HEK293 (cell line): ENCODE measurements around the gene GREM1.

Source experiments
- CTCF ChIA-PET: fragments of 350-600 bp; formaldehyde crosslinking; extraction: SDS; loops from one replicate; lab custom pipeline; 2021; ENCODE audit warnings: antibody characterized with exemption; lab: Yijun Ruan, JAX
- POLR2A ChIA-PET: fragments of 300-600 bp; formaldehyde crosslinking; extraction: SDS; loops from one replicate; lab custom pipeline; 2020; ENCODE audit warnings: antibody characterized with exemption, inconsistent platforms; lab: Yijun Ruan, JAX
- H3K27ac ChIP-seq: fragments of 200-500 bp; sonication (Bioruptor generic); 2 replicates; pipeline ENCODE4 v1.5.1; 2014; ENCODE audit warnings: low read depth, low read length, control low read depth, inconsistent platforms; ENCODE audit errors: extremely low read depth
- H3K36me3 ChIP-seq, 2 experiments: fragments of 200-500 bp in 1 of 2; sonication (Bioruptor generic) in 1 of 2; 1 replicate in 1 of 2; 2 replicates in 1 of 2; pipeline ENCODE4 v1.5.1; 2014 to 2017; ENCODE audit warnings: inconsistent platforms in 2 of 2, low read length in 2 of 2; ENCODE audit not compliant: control insufficient read depth in 2 of 2, insufficient read depth in 1 of 2
- H3K4me1 ChIP-seq: fragments of 200-500 bp; sonication (Bioruptor generic); 2 replicates; pipeline ENCODE4 v1.5.1; 2014; ENCODE audit warnings: mild to moderate bottlenecking, low read length, inconsistent platforms; ENCODE audit not compliant: control insufficient read depth, insufficient read depth
- H3K4me3 ChIP-seq: 2 replicates; pipeline ENCODE4 v1.5.1; 2011; ENCODE audit warnings: low read depth, mild to moderate bottlenecking, control low read depth, low read length, moderate library complexity
- H3K9me3 ChIP-seq: fragments of 200-500 bp; sonication (Bioruptor generic); 2 replicates; pipeline ENCODE4 v1.5.1; 2014; ENCODE audit warnings: low read depth, low read length, inconsistent platforms; ENCODE audit not compliant: control insufficient read depth, insufficient read depth
- EGR2 ChIP-seq: fragments of 450-650 bp; formaldehyde crosslinking; IDR thresholded peaks from 2 replicates; pipeline ENCODE4 v1.5.1; 2016; ENCODE audit warnings: low read depth, missing biosample characterization, missing genetic modification characterization
- GLI4 ChIP-seq: fragments of 450-650 bp; formaldehyde crosslinking; IDR thresholded peaks from 2 replicates; pipeline ENCODE4 v1.5.1; 2016; ENCODE audit warnings: missing biosample characterization, missing genetic modification characterization
- HOXA7 ChIP-seq: sonication (generic); formaldehyde crosslinking; IDR thresholded peaks from 2 replicates; pipeline ENCODE4 v1.8.1; 2022; ENCODE audit warnings: missing genetic modification reagents, borderline replicate concordance
- KLF7 ChIP-seq: fragments of 450-650 bp; formaldehyde crosslinking; IDR thresholded peaks from 2 replicates; pipeline ENCODE4 v1.5.1; 2016; ENCODE audit warnings: missing biosample characterization, missing genetic modification characterization, borderline replicate concordance
- OVOL3 ChIP-seq: fragments of 450-650 bp; formaldehyde crosslinking; IDR thresholded peaks from 2 replicates; pipeline ENCODE4 v1.5.1; 2016; ENCODE audit warnings: missing biosample characterization, missing genetic modification characterization
- PATZ1 ChIP-seq: fragments of 450-650 bp; formaldehyde crosslinking; IDR thresholded peaks from 2 replicates; pipeline ENCODE4 v1.5.1; 2016; ENCODE audit warnings: missing biosample characterization, missing genetic modification characterization
- YY1 ChIP-seq: fragments of 450-650 bp; formaldehyde crosslinking; IDR thresholded peaks from 2 replicates; pipeline ENCODE4 v1.5.1; 2018; ENCODE audit warnings: missing biosample characterization, missing genetic modification characterization
- ZNF175 ChIP-seq: fragments of 450-650 bp; formaldehyde crosslinking; IDR thresholded peaks from 2 replicates; pipeline ENCODE4 v1.5.1; 2016; ENCODE audit warnings: missing biosample characterization, missing genetic modification characterization
- ZNF214 ChIP-seq: fragments of 450-650 bp; formaldehyde crosslinking; IDR thresholded peaks from 2 replicates; pipeline ENCODE4 v1.5.1; 2017; ENCODE audit warnings: missing biosample characterization, mild to moderate bottlenecking, missing genetic modification characterization, borderline replicate concordance
- ZNF350 ChIP-seq: fragments of 450-650 bp; formaldehyde crosslinking; IDR thresholded peaks from 2 replicates; pipeline ENCODE4 v1.5.0; 2017; ENCODE audit warnings: missing biosample characterization, mild to moderate bottlenecking, missing genetic modification characterization
- ZNF391 ChIP-seq: fragments of 450-650 bp; formaldehyde crosslinking; IDR thresholded peaks from 2 replicates; pipeline ENCODE4 v1.5.1; 2016; ENCODE audit warnings: low read depth, missing biosample characterization, missing genetic modification characterization, borderline replicate concordance
- ZNF449 ChIP-seq: fragments of 450-650 bp; formaldehyde crosslinking; IDR thresholded peaks from 2 replicates; pipeline ENCODE4 v1.5.1; 2017; ENCODE audit warnings: missing biosample characterization, mild to moderate bottlenecking, missing genetic modification characterization, moderate library complexity
- ZNF645 ChIP-seq: fragments of 450-650 bp; formaldehyde crosslinking; IDR thresholded peaks from 2 replicates; pipeline ENCODE4; 2016; ENCODE audit warnings: missing biosample characterization, missing genetic modification characterization
- ZNF76 ChIP-seq: fragments of 450-650 bp; formaldehyde crosslinking; IDR thresholded peaks from 2 replicates; pipeline ENCODE4; 2016; ENCODE audit warnings: low read depth, missing biosample characterization, missing genetic modification characterization, borderline replicate concordance
- TF ChIP-seq, protein P1 (sequence below): fragments of 450-650 bp; formaldehyde crosslinking; IDR thresholded peaks from 2 replicates; pipeline ENCODE4 v1.5.1; 2016; ENCODE audit warnings: missing biosample characterization, missing genetic modification characterization
- TF ChIP-seq, protein P2 (sequence below): fragments of 450-650 bp; formaldehyde crosslinking; IDR thresholded peaks from 2 replicates; pipeline ENCODE4 v1.5.1; 2016; ENCODE audit warnings: missing biosample characterization, missing genetic modification characterization

The GREM1 gene

GRCh38 chr15:32781781-32782180, 64.0 kb downstream of the GREM1 start (continued):
- TF ChIP-seq PATZ1 (no peak), ZNF350 (tag by site-specific recombination) (no peak)
- TF ChIP-seq, protein P1, sequence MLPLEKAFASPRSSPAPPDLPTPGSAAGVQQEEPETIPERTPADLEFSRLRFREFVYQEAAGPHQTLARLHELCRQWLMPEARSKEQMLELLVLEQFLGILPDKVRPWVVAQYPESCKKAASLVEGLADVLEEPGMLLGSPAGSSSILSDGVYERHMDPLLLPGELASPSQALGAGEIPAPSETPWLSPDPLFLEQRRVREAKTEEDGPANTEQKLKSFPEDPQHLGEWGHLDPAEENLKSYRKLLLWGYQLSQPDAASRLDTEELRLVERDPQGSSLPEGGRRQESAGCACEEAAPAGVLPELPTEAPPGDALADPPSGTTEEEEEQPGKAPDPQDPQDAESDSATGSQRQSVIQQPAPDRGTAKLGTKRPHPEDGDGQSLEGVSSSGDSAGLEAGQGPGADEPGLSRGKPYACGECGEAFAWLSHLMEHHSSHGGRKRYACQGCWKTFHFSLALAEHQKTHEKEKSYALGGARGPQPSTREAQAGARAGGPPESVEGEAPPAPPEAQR (tag by site-specific recombination), result no peak

DNA sequence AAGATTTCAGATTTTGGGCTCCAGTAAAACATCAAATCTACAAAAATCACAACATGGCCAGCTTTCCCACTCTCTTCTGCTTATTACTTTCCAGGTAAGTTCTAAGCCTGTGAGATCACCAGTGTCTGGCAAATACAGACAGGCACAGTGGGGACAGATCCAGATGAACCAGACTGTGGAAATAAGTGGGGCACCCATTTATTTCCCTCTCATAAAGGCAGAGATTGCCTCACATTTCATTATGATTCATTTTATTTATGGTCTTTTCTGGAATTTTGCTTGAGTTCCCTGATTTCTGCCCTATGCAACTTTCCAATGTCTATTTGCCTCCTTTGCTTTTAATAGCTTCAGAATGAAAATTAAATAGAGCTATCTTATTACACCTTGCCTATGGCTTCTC, 66.8 kb downstream of the GREM1 start:
- POLR2A ChIA-PET, result no interaction called here
- TF ChIP-seq YY1 (tag by site-specific recombination), result no peak
- TF ChIP-seq, all 188 proteins: peak for 0
- Histone ChIP-seq H3K9me3 (no peaks in the 10 kb centered on the region), H3K36me3 (no peaks in the 10 kb centered on the region), H3K27ac (no peak overlapping the region), H3K4me3 (no peak overlapping the region), H3K4me1 (no peaks in the 10 kb centered on the region)
- CTCF ChIA-PET, result interaction anchor here (1.1 kb wide), 1 partner anchor 9 kb away, joined by 3 read pairs; no protein-coding TSS in a partner anchor

GRCh38 chr15:32786906-32787305, 69.1 kb downstream of the GREM1 start:
- Histone ChIP-seq H3K4me1 (no peaks in the 10 kb centered on the region), H3K9me3 (no peaks in the 10 kb centered on the region), H3K27ac (no peak overlapping the region), H3K36me3 (no peaks in the 10 kb centered on the region), H3K4me3 (no peak overlapping the region)
- ChIA-PET POLR2A (no interaction called here), CTCF (no interaction called here)
- TF ChIP-seq EGR2 (tag by site-specific recombination), result no peak
- TF ChIP-seq HOXA7 (CRISPR knock-in tag), result no peak
- TF ChIP-seq ZNF76, result no peak
- no peak for TF ChIP-seq ZNF645
- TF ChIP-seq GLI4 (tag by site-specific recombination), result no peak

- ChIA-PET CTCF (no interaction called here), POLR2A (no interaction called here)
- no peak overlapping the region for H3K4me3 ChIP-seq
Measured at GRCh38 chr15:32787949-32788348, 70.1 kb downstream of the GREM1 start.

More at GRCh38 chr15:32787949-32788348, 70.1 kb downstream of the GREM1 start:
- Histone ChIP-seq H3K27ac (no peak overlapping the region), H3K9me3 (no peaks in the 10 kb centered on the region), H3K36me3 (no peaks in the 10 kb centered on the region), H3K4me1 (no peaks in the 10 kb centered on the region)
- TF ChIP-seq, protein P2, sequence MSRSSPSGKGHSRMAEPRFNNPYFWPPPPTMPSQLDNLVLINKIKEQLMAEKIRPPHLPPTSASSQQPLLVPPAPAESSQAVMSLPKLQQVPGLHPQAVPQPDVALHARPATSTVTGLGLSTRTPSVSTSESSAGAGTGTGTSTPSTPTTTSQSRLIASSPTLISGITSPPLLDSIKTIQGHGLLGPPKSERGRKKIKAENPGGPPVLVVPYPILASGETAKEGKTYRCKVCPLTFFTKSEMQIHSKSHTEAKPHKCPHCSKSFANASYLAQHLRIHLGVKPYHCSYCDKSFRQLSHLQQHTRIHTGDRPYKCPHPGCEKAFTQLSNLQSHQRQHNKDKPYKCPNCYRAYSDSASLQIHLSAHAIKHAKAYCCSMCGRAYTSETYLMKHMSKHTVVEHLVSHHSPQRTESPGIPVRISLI (tag by site-specific recombination), result no peak
- TF ChIP-seq ZNF449 (no peak), ZNF391 (tag by site-specific recombination) (no peak), ZNF175 (tag by site-specific recombination) (no peak), KLF7 (tag by site-specific recombination) (no peak), ZNF214 (no peak), OVOL3 (tag by site-specific recombination) (no peak)
